ENCODE results near the gene DUOXA1. TPM values are rescaled to one million over a fixed set of nuclear protein-coding genes. Genes with fewer than 3 reads are reported as not detected.

DUOXA1 gene
- total and polyA plus RNA-seq, 2 donors (not counting 1 experiment from before 2014, with no cell fraction given), result 0.03 to 0.74 TPM

GRCh38 chr15:45110256-45110820, 19.3 kb downstream of the DUOXA1 start:
- Histone ChIP-seq H4K20me1 (ENCODE audit: control insufficient read depth, insufficient read depth, low read length, poor library complexity, severe bottlenecking) (no peaks in the 10 kb centered on the region), H3K79me2 (ENCODE audit: control insufficient read depth, insufficient read depth, low read length) (no peaks in the 10 kb centered on the region), H3K4me2 (replicated peaks; ENCODE audit: low read depth, low read length, poor library complexity, severe bottlenecking) (no peak overlapping the region), H3K9me3 (ENCODE audit: control extremely low read depth in 1 of 3, control insufficient read depth in 2 of 3, insufficient read depth in 1 of 3, low read length in 2 of 3) (peaks cover 0 to 31% (median 0%) of the 10 kb centered on the region in 3 donors), H3K9ac (ENCODE audit: low read length) (no peak overlapping the region), H3K36me3 (replicated peaks in 1 of 2; ENCODE audit: control extremely low read depth in 1 of 2, control insufficient read depth in 1 of 2, extremely low read depth in 1 of 2, insufficient read depth in 2 of 2, low read length in 1 of 2) (no peaks in the 10 kb centered on the region), H2AFZ (ENCODE audit: insufficient read depth, low read depth, low read length, poor library complexity, severe bottlenecking) (no peak overlapping the region), H3K4me1 (ENCODE audit: control insufficient read depth in 2 of 2, insufficient read depth in 2 of 2, low read length in 2 of 2) (peaks cover 33 to 38% of the 10 kb centered on the region in 2 donors), H3K27me3 (replicated peaks in 1 of 4; ENCODE audit: control extremely low read depth in 1 of 4, control insufficient read depth in 3 of 4, insufficient read depth in 4 of 4, low read length in 3 of 4) (peaks cover 0 to 61% (median 41%) of the 10 kb centered on the region in 4 experiments), H3K27ac (ENCODE audit: low read length in 2 of 2) (no peak overlapping the region), H3K4me3 (ENCODE audit: control extremely low read depth in 1 of 5, extremely low read depth in 1 of 5, insufficient read depth in 1 of 5, low read depth in 2 of 5, low read length in 4 of 5) (no peak overlapping the region)
- H3K9me3 Mint-ChIP-seq (ENCODE audit: insufficient read depth), result no peaks in the 10 kb centered on the region
- H3K27me3 Mint-ChIP-seq, result peaks cover 67% of the 10 kb centered on the region
- TF ChIP-seq EZH2 (IDR thresholded peaks at IDR 0.05; ENCODE audit: borderline replicate concordance, insufficient read depth, low read depth, low read length, poor library complexity, severe bottlenecking), result no peak
- TF ChIP-seq, protein P1, sequence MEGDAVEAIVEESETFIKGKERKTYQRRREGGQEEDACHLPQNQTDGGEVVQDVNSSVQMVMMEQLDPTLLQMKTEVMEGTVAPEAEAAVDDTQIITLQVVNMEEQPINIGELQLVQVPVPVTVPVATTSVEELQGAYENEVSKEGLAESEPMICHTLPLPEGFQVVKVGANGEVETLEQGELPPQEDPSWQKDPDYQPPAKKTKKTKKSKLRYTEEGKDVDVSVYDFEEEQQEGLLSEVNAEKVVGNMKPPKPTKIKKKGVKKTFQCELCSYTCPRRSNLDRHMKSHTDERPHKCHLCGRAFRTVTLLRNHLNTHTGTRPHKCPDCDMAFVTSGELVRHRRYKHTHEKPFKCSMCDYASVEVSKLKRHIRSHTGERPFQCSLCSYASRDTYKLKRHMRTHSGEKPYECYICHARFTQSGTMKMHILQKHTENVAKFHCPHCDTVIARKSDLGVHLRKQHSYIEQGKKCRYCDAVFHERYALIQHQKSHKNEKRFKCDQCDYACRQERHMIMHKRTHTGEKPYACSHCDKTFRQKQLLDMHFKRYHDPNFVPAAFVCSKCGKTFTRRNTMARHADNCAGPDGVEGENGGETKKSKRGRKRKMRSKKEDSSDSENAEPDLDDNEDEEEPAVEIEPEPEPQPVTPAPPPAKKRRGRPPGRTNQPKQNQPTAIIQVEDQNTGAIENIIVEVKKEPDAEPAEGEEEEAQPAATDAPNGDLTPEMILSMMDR (IDR thresholded peaks at IDR 0.05), result no peak
- DNase-seq (no peak), ATAC-seq (ENCODE audit: low read depth) (no peak)
- H3K27ac Mint-ChIP-seq, result no peak overlapping the region
- no peak overlapping the region for H3K4me3 Mint-ChIP-seq
- CTCF ChIA-PET, result interaction anchor here (2.9 kb wide), 1 partner anchor 8 kb away, joined by 16 read pairs; no protein-coding TSS in a partner anchor
- H3K4me1 Mint-ChIP-seq, result peaks cover 36% of the 10 kb centered on the region
- 7% methylated on average over 2 of the region's 11 CpGs for WGBS (ENCODE audit: insufficient coverage)
- intact Hi-C loops (cut with micrococcal nuclease), result loop anchor here (10.0 kb wide), 1 partner anchor 84 kb away; no protein-coding TSS in a partner anchor
- POLR2A ChIA-PET, result no interaction called here

GRCh38 chr15:45107941-45108630, 21.6 kb downstream of the DUOXA1 start:
- H3K4me3 ChIP-seq (ENCODE audit: control extremely low read depth in 1 of 5, extremely low read depth in 1 of 5, insufficient read depth in 1 of 5, low read depth in 2 of 5, low read length in 4 of 5), result no peak overlapping the region
- no peak overlapping the region for H2AFZ ChIP-seq (ENCODE audit: insufficient read depth, low read depth, low read length, poor library complexity, severe bottlenecking)
- H3K27ac ChIP-seq (ENCODE audit: low read length in 2 of 2), result no peak overlapping the region
- TF ChIP-seq EZH2 (IDR thresholded peaks at IDR 0.05; ENCODE audit: borderline replicate concordance, insufficient read depth, low read depth, low read length, poor library complexity, severe bottlenecking), result no peak
- TF ChIP-seq, protein P1 (IDR thresholded peaks at IDR 0.05), result no peak
- Mint-ChIP-seq H3K9me3 (ENCODE audit: insufficient read depth) (no peaks in the 10 kb centered on the region), H3K27ac (no peak overlapping the region), H3K4me1 (peaks cover 19% of the 10 kb centered on the region), H3K4me3 (no peak overlapping the region), H3K27me3 (peaks cover 59% of the 10 kb centered on the region)
- CTCF ChIA-PET, result interaction anchor here (2.9 kb wide), 1 partner anchor 10 kb away, joined by 16 read pairs; no protein-coding TSS in a partner anchor
- H3K27me3 ChIP-seq (replicated peaks in 1 of 4; ENCODE audit: control extremely low read depth in 1 of 4, control insufficient read depth in 3 of 4, insufficient read depth in 4 of 4, low read length in 3 of 4), result peaks cover 0 to 38% (median 19%) of the 10 kb centered on the region in 4 experiments
- H3K4me1 ChIP-seq (ENCODE audit: control insufficient read depth in 2 of 2, insufficient read depth in 2 of 2, low read length in 2 of 2), result peaks cover 15% of the 10 kb centered on the region in 2 donors
- no peak for ATAC-seq (ENCODE audit: low read depth)
- H3K36me3 ChIP-seq (replicated peaks in 1 of 2; ENCODE audit: control extremely low read depth in 1 of 2, control insufficient read depth in 1 of 2, extremely low read depth in 1 of 2, insufficient read depth in 2 of 2, low read length in 1 of 2), result no peaks in the 10 kb centered on the region
- H3K79me2 ChIP-seq (ENCODE audit: control insufficient read depth, insufficient read depth, low read length), result no peaks in the 10 kb centered on the region
- H3K9me3 ChIP-seq (ENCODE audit: control extremely low read depth in 1 of 3, control insufficient read depth in 2 of 3, insufficient read depth in 1 of 3, low read length in 2 of 3), result peaks cover 0 to 14% (median 0%) of the 10 kb centered on the region in 3 donors
- POLR2A ChIA-PET, result no interaction called here
- H4K20me1 ChIP-seq (ENCODE audit: control insufficient read depth, insufficient read depth, low read length, poor library complexity, severe bottlenecking), result no peaks in the 10 kb centered on the region
- 94% methylated on average over 10 of the region's 10 CpGs for WGBS (ENCODE audit: insufficient coverage)
- intact Hi-C loops (cut with micrococcal nuclease), result no loop called here
- DNase-seq, result no peak
- H3K9ac ChIP-seq (ENCODE audit: low read length), result no peak overlapping the region
- no peak overlapping the region for H3K4me2 ChIP-seq (replicated peaks; ENCODE audit: low read depth, low read length, poor library complexity, severe bottlenecking)
